CD4-positive, alpha-beta T cell treated with Interleukin-1 beta for 1 hour (primary cell): ENCODE data around the gene GABRG2.
"Not testable (repeated sequence)": the region's sequence is repeated elsewhere in the genome, so short reads cannot be mapped to it uniquely, and the experiment has no call there.

ENCODE experiments used
- DNase-seq, 2 donors: peaks; one replicate each; pipeline ENCODE4 v3.0.0-alpha.2; 2020 to 2022

Gene GABRG2

GRCh38 chr5:162067655-162068411 lies at the start of gene GABRG2:
Gene GABRG2 (plus strand): TSS chr5:162067773. CDS start chr5:162068000, 227 bp downstream.
- DNase-seq = no peak

GRCh38 chr5:162025312-162025711 lies 42.3 kb upstream of the GABRG2 start:
- no peak for DNase-seq

GRCh38 chr5:162026803-162027202 lies 40.8 kb upstream of the GABRG2 start:
- DNase-seq = no peak

GRCh38 chr5:162037431-162037830 lies 30.1 kb upstream of the GABRG2 start:
- no peak for DNase-seq

GRCh38 chr5:162047279-162047678 lies 20.3 kb upstream of the GABRG2 start:
- no peak for DNase-seq

GRCh38 chr5:162052676-162053075 lies 14.9 kb upstream of the GABRG2 start:
- DNase-seq = no peak

GRCh38 chr5:162055095-162055494 lies 12.5 kb upstream of the GABRG2 start:
- not testable (repeated sequence) for DNase-seq

- DNase-seq = no peak
These were observed 411 bp upstream of the GABRG2 start for GRCh38 chr5:162067162-162067561.

- DNase-seq = no peak
These were observed 839 bp downstream of the GABRG2 start for GRCh38 chr5:162068412-162068811.

- DNase-seq = no peak
These were observed 1.4 kb downstream of the GABRG2 start for GRCh38 chr5:162068936-162069335.

- no peak for DNase-seq
These were observed 11.2 kb downstream of the GABRG2 start for GRCh38 chr5:162078805-162079204.

- no peak for DNase-seq
These were observed 23.8 kb downstream of the GABRG2 start for GRCh38 chr5:162091336-162091735.

- DNase-seq = no peak
These were observed 28.9 kb downstream of the GABRG2 start for GRCh38 chr5:162096448-162096847.

GRCh38 chr5:162107591-162107990 lies 40.0 kb downstream of the GABRG2 start:
- no peak for DNase-seq

- no peak for DNase-seq
These were observed 52.2 kb downstream of the GABRG2 start for GRCh38 chr5:162119801-162120200.

GRCh38 chr5:162128117-162128516 lies 60.5 kb downstream of the GABRG2 start:
- DNase-seq = no peak

- no peak for DNase-seq
These were observed 64.8 kb downstream of the GABRG2 start for GRCh38 chr5:162132348-162132747.

- DNase-seq = no peak
These were observed 71.6 kb downstream of the GABRG2 start for GRCh38 chr5:162139190-162139589.

- DNase-seq = no peak
These were observed 86.7 kb downstream of the GABRG2 start for GRCh38 chr5:162154242-162154641.

GRCh38 chr5:162160401-162160800 lies 92.8 kb downstream of the GABRG2 start:
- no peak for DNase-seq

GRCh38 chr5:162163663-162164062 lies 96.1 kb downstream of the GABRG2 start:
- DNase-seq = no peak

- no peak for DNase-seq
These were observed 106.9 kb downstream of the GABRG2 start for GRCh38 chr5:162174358-162174974.

GRCh38 chr5:162187371-162187770 lies 119.8 kb downstream of the GABRG2 start:
- no peak for DNase-seq

GRCh38 chr5:162189719-162190118 lies 122.1 kb downstream of the GABRG2 start:
- no peak for DNase-seq

- no peak for DNase-seq
These were observed 125.4 kb downstream of the GABRG2 start for GRCh38 chr5:162193012-162193411.
